ENCODE results near the gene ARF1. TPM values are rescaled to one million over a fixed set of nuclear protein-coding genes. Genes with fewer than 3 reads are reported as not detected.
A peak's percentile ranks its signal among the peaks of the same experiment; 100 is the strongest.

ARF1 gene
- total and polyA plus RNA-seq, 4 donors = 232 to 356 (median 320) TPM

DNA sequence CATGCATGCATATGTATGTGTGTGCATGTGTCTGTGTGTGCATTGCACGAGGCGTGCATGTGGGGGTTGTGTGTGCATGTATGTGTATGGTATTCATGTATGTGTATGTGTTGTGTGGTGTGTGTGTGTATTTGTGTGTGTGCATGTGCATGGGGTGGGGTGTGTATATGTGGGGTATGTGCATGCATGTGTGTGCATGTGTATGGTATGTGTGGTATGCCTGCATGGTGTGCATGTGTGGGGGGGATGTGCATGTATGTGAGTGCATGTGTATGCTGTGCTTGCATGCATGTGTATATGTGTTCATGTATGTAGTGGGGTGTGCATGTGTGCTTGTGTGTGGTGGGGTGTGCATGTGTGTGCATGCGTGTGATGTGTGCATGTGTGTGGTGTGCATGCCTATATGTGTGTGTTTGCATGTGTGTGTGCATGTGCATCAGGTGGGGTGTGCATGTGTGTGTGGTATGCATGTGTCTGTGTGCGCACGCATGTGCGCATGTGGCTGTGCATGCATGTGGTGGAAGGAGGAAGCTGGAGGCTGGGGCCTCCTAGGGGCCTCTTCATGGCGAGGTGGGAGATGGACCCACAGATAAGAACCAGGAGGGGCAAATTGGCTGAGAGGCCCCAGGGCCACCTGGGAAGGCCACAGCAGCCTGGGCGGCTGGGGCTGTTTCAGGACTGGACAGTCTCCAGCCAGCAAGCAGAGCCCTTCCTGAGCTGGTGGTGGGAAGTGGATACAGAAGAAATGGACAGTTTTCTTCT is 35.9 kb upstream of the ARF1 start:
- DNase-seq (peak in 1 of 2 donors; percentile 6), ATAC-seq (ENCODE audit: low FRiP score) (no peak)
- H3K9me3 ChIP-seq (ENCODE audit: control insufficient read depth, low read length) = no peaks in the 10 kb centered on the region
- H3K27me3 ChIP-seq (ENCODE audit: control insufficient read depth in 1 of 2, insufficient read depth in 2 of 2, low read length in 1 of 2) = no peaks in the 10 kb centered on the region
- H3K4me3 ChIP-seq (ENCODE audit: low read length in 2 of 2) = no peak overlapping the region
- H3K4me1 ChIP-seq (ENCODE audit: control insufficient read depth in 1 of 2, insufficient read depth in 2 of 2, low read length in 2 of 2) = no peaks in the 10 kb centered on the region
- no peak overlapping the region for H3K27ac ChIP-seq (ENCODE audit: low read depth in 1 of 2, low read length in 2 of 2)
- intact Hi-C loops (cut with DNase I) = no loop called here
- 95 to 96% methylated on average over 8 of the region's 8 CpGs for WGBS, 2 donors
- H3K36me3 ChIP-seq (ENCODE audit: control insufficient read depth in 1 of 2, insufficient read depth in 2 of 2, low read length in 1 of 2) = no peaks in the 10 kb centered on the region

GRCh38 chr1:228047183-228047466 is 35.4 kb upstream of the ARF1 start:
- intact Hi-C loops (cut with DNase I) = no loop called here
- no peaks in the 10 kb centered on the region for H3K36me3 ChIP-seq (ENCODE audit: control insufficient read depth in 1 of 2, insufficient read depth in 2 of 2, low read length in 1 of 2)
- ATAC-seq (ENCODE audit: low FRiP score) (no peak), DNase-seq (peak in 1 of 2 donors; percentile 10)
- WGBS, 2 donors = 86 to 92% methylated on average over 7 of the region's 7 CpGs
- H3K4me3 ChIP-seq (ENCODE audit: low read length in 2 of 2) = no peak overlapping the region
- no peak overlapping the region for H3K27ac ChIP-seq (ENCODE audit: low read depth in 1 of 2, low read length in 2 of 2)
- H3K27me3 ChIP-seq (ENCODE audit: control insufficient read depth in 1 of 2, insufficient read depth in 2 of 2, low read length in 1 of 2) = no peaks in the 10 kb centered on the region
- no peaks in the 10 kb centered on the region for H3K9me3 ChIP-seq (ENCODE audit: control insufficient read depth, low read length)
- no peaks in the 10 kb centered on the region for H3K4me1 ChIP-seq (ENCODE audit: control insufficient read depth in 1 of 2, insufficient read depth in 2 of 2, low read length in 2 of 2)

GRCh38 chr1:228048120-228048519 is 34.4 kb upstream of the ARF1 start:
- 77 to 85% methylated on average over 4 to 5 of the region's 5 CpGs for WGBS, 2 donors
- Histone ChIP-seq H3K4me3 (ENCODE audit: low read length in 2 of 2) (no peak overlapping the region), H3K27me3 (ENCODE audit: control insufficient read depth in 1 of 2, insufficient read depth in 2 of 2, low read length in 1 of 2) (no peaks in the 10 kb centered on the region), H3K27ac (ENCODE audit: low read depth in 1 of 2, low read length in 2 of 2) (no peak overlapping the region), H3K36me3 (ENCODE audit: control insufficient read depth in 1 of 2, insufficient read depth in 2 of 2, low read length in 1 of 2) (no peaks in the 10 kb centered on the region), H3K9me3 (ENCODE audit: control insufficient read depth, low read length) (no peaks in the 10 kb centered on the region), H3K4me1 (ENCODE audit: control insufficient read depth in 1 of 2, insufficient read depth in 2 of 2, low read length in 2 of 2) (no peaks in the 10 kb centered on the region)
- ATAC-seq (ENCODE audit: low FRiP score) (no peak), DNase-seq (peak in 1 of 2 donors; percentile 9)
- intact Hi-C loops (cut with DNase I) = no loop called here

- Histone ChIP-seq H3K9me3 (ENCODE audit: control insufficient read depth, low read length) (no peaks in the 10 kb centered on the region), H3K27me3 (ENCODE audit: control insufficient read depth in 1 of 2, insufficient read depth in 2 of 2, low read length in 1 of 2) (no peaks in the 10 kb centered on the region), H3K4me3 (ENCODE audit: low read length in 2 of 2) (no peak overlapping the region), H3K4me1 (ENCODE audit: control insufficient read depth in 1 of 2, insufficient read depth in 2 of 2, low read length in 2 of 2) (no peaks in the 10 kb centered on the region), H3K27ac (ENCODE audit: low read depth in 1 of 2, low read length in 2 of 2) (no peak overlapping the region), H3K36me3 (ENCODE audit: control insufficient read depth in 1 of 2, insufficient read depth in 2 of 2, low read length in 1 of 2) (no peaks in the 10 kb centered on the region)
- intact Hi-C loops (cut with DNase I) = no loop called here
- DNase-seq = peak in 1 of 2 donors; percentile 44
- ATAC-seq (ENCODE audit: low FRiP score) = no peak
- WGBS, 2 donors = 84 to 87% methylated on average over 6 of the region's 6 CpGs
Observed at GRCh38 chr1:228048659-228049298, 33.7 kb upstream of the ARF1 start.

- H3K36me3 ChIP-seq (ENCODE audit: control insufficient read depth in 1 of 2, insufficient read depth in 2 of 2, low read length in 1 of 2) = no peaks in the 10 kb centered on the region
- DNase-seq (peak; percentile 29 to 65), ATAC-seq (ENCODE audit: low FRiP score) (no peak)
- WGBS, 2 donors = 90 to 91% methylated on average over 30 of the region's 30 CpGs
- intact Hi-C loops (cut with DNase I) = no loop called here
- no peaks in the 10 kb centered on the region for H3K27me3 ChIP-seq (ENCODE audit: control insufficient read depth in 1 of 2, insufficient read depth in 2 of 2, low read length in 1 of 2)
- H3K4me1 ChIP-seq (ENCODE audit: control insufficient read depth in 1 of 2, insufficient read depth in 2 of 2, low read length in 2 of 2) = no peaks in the 10 kb centered on the region
- H3K27ac ChIP-seq (ENCODE audit: low read depth in 1 of 2, low read length in 2 of 2) = no peak overlapping the region
- no peaks in the 10 kb centered on the region for H3K9me3 ChIP-seq (ENCODE audit: control insufficient read depth, low read length)
- H3K4me3 ChIP-seq (ENCODE audit: low read length in 2 of 2) = no peak overlapping the region
Observed at GRCh38 chr1:228050571-228051231, 31.8 kb upstream of the ARF1 start.

GRCh38 chr1:228058172-228058948 is 24.1 kb upstream of the ARF1 start:
- WGBS, 2 donors = 47 to 49% methylated on average over 18 of the region's 18 CpGs

GRCh38 chr1:228058949-228059633 is 23.4 kb upstream of the ARF1 start:
- 6 to 11% methylated on average over 56 to 66 of the region's 66 CpGs for WGBS, 2 donors
- Histone ChIP-seq H3K4me3 (ENCODE audit: low read length in 2 of 2) (no peak overlapping the region), H3K9me3 (ENCODE audit: control insufficient read depth, low read length) (no peaks in the 10 kb centered on the region), H3K36me3 (ENCODE audit: control insufficient read depth in 1 of 2, insufficient read depth in 2 of 2, low read length in 1 of 2) (no peaks in the 10 kb centered on the region), H3K27me3 (ENCODE audit: control insufficient read depth in 1 of 2, insufficient read depth in 2 of 2, low read length in 1 of 2) (no peaks in the 10 kb centered on the region), H3K4me1 (ENCODE audit: control insufficient read depth in 1 of 2, insufficient read depth in 2 of 2, low read length in 2 of 2) (no peaks in the 10 kb centered on the region), H3K27ac (ENCODE audit: low read depth in 1 of 2, low read length in 2 of 2) (no peak overlapping the region)
- intact Hi-C loops (cut with DNase I) = no loop called here
- ATAC-seq (ENCODE audit: low FRiP score) = peak; percentile 12
- peak; percentile 28 to 75 for DNase-seq

More at GRCh38 chr1:228058172-228058948, 24.1 kb upstream of the ARF1 start:
- DNase-seq (peak; percentile 33 to 57), ATAC-seq (ENCODE audit: low FRiP score) (no peak)
- H3K27ac ChIP-seq (ENCODE audit: low read depth in 1 of 2, low read length in 2 of 2) = no peak overlapping the region
- intact Hi-C loops (cut with DNase I) = no loop called here
- H3K4me3 ChIP-seq (ENCODE audit: low read length in 2 of 2) = no peak overlapping the region
- no peaks in the 10 kb centered on the region for H3K36me3 ChIP-seq (ENCODE audit: control insufficient read depth in 1 of 2, insufficient read depth in 2 of 2, low read length in 1 of 2)
- H3K9me3 ChIP-seq (ENCODE audit: control insufficient read depth, low read length) = no peaks in the 10 kb centered on the region
- no peaks in the 10 kb centered on the region for H3K27me3 ChIP-seq (ENCODE audit: control insufficient read depth in 1 of 2, insufficient read depth in 2 of 2, low read length in 1 of 2)
- H3K4me1 ChIP-seq (ENCODE audit: control insufficient read depth in 1 of 2, insufficient read depth in 2 of 2, low read length in 2 of 2) = no peaks in the 10 kb centered on the region
